ENCODE results near the gene VEGFB.

VEGFB gene

GRCh38 chr11:64263021-64263946 is 28.9 kb downstream of the VEGFB start:
- no peak for DNase-seq

DNA sequence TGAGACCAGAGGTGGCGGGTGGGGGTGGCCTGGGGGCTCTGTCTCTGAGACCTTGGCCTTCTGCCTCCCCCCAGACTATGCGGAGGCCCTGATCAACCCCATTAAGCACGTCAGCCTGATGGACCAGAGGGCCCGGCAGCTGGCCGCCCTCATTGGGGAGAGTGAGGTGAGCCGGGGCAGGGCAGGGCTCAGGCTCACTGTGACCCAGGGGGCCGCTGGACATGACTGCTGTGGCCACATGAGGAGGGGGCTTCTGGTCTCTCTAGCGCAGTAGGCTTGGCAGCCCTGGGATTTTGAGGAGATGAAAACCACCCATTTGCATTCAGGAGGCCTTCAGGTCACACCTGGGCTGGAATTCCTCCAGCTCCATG is 29.5 kb downstream of the VEGFB start:
- DNase-seq = no peak

- no peak for DNase-seq
Observed at GRCh38 chr11:64264371-64264852, 30.0 kb downstream of the VEGFB start.

GRCh38 chr11:64265176-64266160 is 31.1 kb downstream of the VEGFB start:
- no peak for DNase-seq

GRCh38 chr11:64266339-64266738 is 32.0 kb downstream of the VEGFB start:
- no peak for DNase-seq

- no peak for DNase-seq
Observed at GRCh38 chr11:64267207-64267945, 33.0 kb downstream of the VEGFB start.

DNA sequence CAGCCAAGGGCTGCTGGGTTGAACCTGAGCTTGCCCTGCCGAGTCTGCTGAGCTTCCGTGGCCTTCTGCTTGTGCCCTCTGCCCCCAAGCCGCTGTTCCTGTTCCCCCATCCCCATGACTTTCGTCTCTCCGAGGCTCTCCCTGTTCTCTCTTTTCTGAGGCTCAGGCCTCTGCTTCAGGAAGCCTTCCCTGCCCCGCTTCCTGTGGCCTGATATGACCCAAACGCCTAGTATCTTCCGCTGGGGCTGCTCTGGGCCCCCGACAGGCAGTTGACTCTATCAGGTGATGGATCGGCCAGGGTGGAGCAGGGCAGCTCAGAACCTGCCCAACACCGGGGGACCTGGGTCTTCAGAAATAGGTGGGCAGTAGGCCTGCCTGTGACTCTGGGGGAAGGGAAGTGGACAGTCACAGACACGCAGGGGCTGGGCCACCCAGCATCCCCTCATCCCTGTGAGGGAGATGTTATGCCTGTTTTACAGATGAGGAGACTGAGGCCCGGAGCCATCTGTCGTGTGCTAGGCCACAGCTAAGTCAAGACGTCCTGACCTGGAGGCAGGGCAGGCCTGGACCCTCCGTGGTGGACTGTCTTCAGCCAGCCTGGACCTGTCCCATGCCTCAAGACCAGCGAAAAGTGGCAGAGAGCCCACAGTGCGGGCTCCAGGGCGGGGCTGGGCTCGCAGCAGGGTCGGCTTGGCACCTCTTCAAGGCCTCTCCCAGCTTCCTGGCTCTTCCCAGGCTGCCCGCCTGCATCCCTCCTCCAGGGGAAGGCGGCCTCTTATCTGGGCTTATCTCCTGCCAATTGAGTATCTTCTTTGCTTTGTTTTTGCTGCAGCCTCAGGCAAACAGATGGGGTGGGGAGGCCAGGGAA is 33.9 kb downstream of the VEGFB start:
- no peak for DNase-seq

DNA sequence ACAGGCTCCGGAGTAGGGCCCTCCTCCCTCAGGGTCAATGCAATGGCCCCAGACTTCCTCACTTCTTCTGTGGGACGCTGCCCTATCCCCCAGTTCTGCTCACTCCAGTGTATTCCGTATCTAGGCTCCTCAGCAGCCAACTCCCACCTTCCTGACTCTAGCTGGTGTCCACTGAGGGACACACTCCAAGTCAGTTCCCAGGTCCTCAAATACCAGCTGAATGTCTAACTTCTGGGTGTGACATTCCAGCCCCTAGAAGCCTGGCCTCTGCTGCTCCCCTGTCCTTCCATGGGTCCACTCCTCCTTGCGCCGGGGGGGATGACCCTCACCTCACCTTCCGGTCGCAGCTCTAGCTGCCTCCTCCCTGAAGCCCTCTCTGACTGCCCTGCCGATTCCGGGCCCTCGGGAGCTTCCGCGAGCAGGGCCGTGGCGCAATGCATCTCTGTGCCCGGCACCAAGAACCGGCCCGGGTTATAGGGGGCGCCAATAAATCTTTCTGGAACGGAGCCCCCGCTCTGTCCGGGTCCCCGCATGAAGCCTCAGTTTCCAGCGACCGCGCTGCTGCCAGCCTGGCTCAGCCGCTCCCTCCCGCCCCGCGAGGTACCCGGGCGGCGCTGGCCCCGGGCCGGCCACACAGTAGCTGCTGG is 34.6 kb downstream of the VEGFB start:
- peak; percentile 48 for DNase-seq

DNA sequence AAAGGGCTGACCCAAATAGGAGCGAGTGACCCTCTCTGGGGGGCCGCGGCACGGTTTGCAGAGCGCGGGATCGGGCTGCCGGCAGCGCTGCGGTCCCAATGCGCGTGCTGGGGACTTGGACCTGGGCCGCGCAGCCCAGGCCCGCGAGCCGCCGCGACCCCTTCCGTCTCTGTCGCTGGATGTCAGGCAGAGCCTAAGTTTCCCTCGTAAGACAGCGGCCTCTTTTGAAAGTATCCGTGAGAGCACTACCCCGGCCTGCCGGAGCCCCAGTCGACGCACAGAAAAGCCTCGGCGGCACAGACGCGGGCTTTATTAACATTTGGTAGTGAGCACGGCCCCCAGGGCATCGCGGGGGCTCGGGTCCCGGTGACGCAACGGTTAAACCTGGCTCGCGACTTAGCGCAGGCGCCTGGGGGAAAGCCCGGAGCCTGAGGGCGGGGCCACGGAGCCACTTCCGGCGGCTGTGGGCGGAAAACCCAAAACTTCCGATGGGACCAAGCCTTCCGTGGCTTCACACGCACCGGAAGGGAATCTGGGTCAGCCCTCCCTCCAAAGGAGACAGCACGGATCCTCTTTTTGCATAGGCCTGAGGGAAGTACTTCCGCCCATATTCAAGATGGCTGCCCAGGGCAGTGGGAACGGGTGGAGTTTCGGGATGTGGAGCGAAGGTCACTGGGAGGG is 35.3 kb downstream of the VEGFB start:
- DNase-seq = peak; percentile 98

- no peak for DNase-seq
Observed at GRCh38 chr11:64275031-64275800, 40.8 kb downstream of the VEGFB start.

DNA sequence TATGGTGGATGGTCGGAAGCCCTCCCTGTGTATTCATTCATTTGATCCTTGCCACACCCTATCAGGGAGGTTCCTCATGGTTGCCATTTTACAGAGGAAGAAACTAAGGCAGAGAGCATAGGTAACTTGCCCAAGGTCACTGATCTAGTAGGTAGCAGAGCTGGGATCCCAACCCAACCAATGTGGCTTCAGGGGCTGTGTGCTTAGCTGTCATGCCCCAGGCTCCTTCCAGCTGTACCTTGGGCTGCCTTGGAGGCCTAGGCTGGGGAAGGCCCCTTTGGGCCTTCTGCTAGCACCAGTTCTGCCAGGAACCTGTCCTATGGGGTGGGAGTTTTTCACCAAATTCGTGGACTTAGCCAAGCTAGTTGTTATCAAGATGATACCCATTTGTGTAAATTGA is 41.5 kb downstream of the VEGFB start:
- no peak for DNase-seq

- no peak for DNase-seq
Observed at GRCh38 chr11:64276653-64277431, 42.5 kb downstream of the VEGFB start.

GRCh38 chr11:64278576-64279190 is 44.3 kb downstream of the VEGFB start:
- no peak for DNase-seq

- DNase-seq = no peak
Observed at GRCh38 chr11:64281957-64282770, 47.8 kb downstream of the VEGFB start.

GRCh38 chr11:64283092-64283491 is 48.7 kb downstream of the VEGFB start:
- no peak for DNase-seq

DNA sequence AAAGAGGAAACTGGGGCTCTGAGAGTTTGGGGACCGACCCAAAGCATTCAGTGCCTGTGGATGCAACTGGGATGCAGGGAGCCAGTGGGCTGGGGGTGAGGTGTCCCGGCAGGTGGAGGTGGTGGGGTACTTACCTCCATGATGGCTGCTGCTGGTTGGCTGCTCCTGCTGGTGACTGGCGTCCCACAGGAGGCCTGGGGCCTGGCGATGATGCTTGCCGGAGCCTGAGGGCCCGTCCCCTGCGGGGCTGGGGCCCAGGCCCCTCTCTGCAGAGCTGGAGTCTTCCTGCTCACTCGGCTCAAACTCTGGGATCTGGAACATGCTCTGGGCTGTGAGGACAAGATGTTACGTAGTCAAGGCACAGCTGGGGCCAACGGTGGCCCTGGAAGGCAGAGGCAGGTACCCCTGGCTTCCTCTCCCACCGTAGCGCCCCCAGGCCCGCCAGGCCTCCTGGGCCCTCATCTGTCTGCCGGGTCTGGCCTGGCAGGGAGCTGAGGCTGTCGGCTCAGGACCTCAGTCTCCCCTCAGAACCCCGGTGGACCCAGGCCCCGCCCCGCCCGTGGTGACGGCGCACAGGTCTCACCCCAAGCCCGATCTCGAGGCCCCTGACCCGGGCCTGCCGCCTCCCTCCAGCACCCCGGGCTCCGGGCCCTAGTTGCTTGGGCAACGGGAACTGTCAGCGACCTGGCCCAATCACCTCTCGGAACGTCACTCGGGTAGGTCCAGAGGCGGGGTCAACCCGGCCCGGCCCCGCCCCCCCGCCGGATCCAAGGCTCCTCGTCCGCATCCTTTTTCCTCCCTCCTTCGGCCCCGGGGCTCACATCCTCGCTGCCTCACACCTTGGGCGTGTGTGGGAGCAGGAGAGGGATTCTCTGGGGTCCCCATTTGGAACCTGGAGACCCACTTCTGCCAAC is 49.9 kb downstream of the VEGFB start, which contains the start of gene BAD:
TSS of gene BAD (minus strand) at position 618 of the 914 bp plus-strand sequence. CDS start at position 321, 297 bp downstream.
- peak; percentile 95 for DNase-seq

Data from CD4-positive, alpha-beta T cell treated with Interleukin-10 for 1 hour (primary cell).